Effector memory CD4-positive, alpha-beta T cell (primary cell): ENCODE results near the gene STIL.

ENCODE experiments used
- DNase-seq, 3 donors: peaks; one replicate each; pipeline ENCODE4 v3.0.0-alpha.2; 2020
- H3K27ac ChIP-seq: 2 replicates; pipeline ENCODE4 v1.7.0; 2013; ENCODE audit warnings: mild to moderate bottlenecking, low read length, moderate library complexity; ENCODE audit not compliant: insufficient read depth, poor library complexity, severe bottlenecking
- H3K27me3 ChIP-seq: replicated peaks from 2 replicates; pipeline ENCODE4 v1.7.0; 2013; ENCODE audit warnings: mild to moderate bottlenecking, low read length; ENCODE audit not compliant: insufficient read depth, control insufficient read depth, poor library complexity, severe bottlenecking
- H3K36me3 ChIP-seq: 2 replicates; pipeline ENCODE4 v1.7.0; 2013; ENCODE audit warnings: mild to moderate bottlenecking, low read length, moderate library complexity; ENCODE audit not compliant: control insufficient read depth, insufficient read depth
- H3K4me1 ChIP-seq: 2 replicates; pipeline ENCODE4 v1.7.0; 2013; ENCODE audit warnings: low read length, mild to moderate bottlenecking; ENCODE audit not compliant: control insufficient read depth, insufficient read depth, poor library complexity, severe bottlenecking
- H3K4me3 ChIP-seq: 2 replicates; pipeline ENCODE4 v1.7.0; 2013; ENCODE audit warnings: low read length, low read depth, mild to moderate bottlenecking; ENCODE audit not compliant: insufficient read depth, poor library complexity, severe bottlenecking
- H3K9me3 ChIP-seq: 2 replicates; pipeline ENCODE4 v1.7.0; 2013; ENCODE audit warnings: mild to moderate bottlenecking, low read length, moderate library complexity; ENCODE audit not compliant: control insufficient read depth

Gene STIL

GRCh38 chr1:47334765-47335435 lies 21.0 kb upstream of the STIL start:
- DNase-seq = no peak
- peak overlapping the region; percentile 84 for H3K27ac ChIP-seq

GRCh38 chr1:47333922-47334764 lies 20.2 kb upstream of the STIL start:
- DNase-seq = peak; percentile 36 to 62 (median 59)
- peaks cover 13% of the 10 kb centered on the region for H3K4me1 ChIP-seq

More at GRCh38 chr1:47334765-47335435, 21.0 kb upstream of the STIL start:
- peak overlapping the region; percentile 99 for H3K4me3 ChIP-seq
- peaks cover 13% of the 10 kb centered on the region for H3K4me1 ChIP-seq
- H3K27me3 ChIP-seq = no peaks in the 10 kb centered on the region
- H3K9me3 ChIP-seq = no peaks in the 10 kb centered on the region
- no peaks in the 10 kb centered on the region for H3K36me3 ChIP-seq

GRCh38 chr1:47333578-47333921 lies 19.6 kb upstream of the STIL start, which contains the start of gene CMPK1:
Gene CMPK1 (plus strand): TSS chr1:47333790. CDS start chr1:47333946, 156 bp downstream.
- peaks cover 13% of the 10 kb centered on the region for H3K4me1 ChIP-seq
- H3K9me3 ChIP-seq = no peaks in the 10 kb centered on the region
- H3K4me3 ChIP-seq = peak within 1 kb of the TSS; percentile 99

More at GRCh38 chr1:47333922-47334764, 20.2 kb upstream of the STIL start:
- no peaks in the 10 kb centered on the region for H3K27me3 ChIP-seq
- no peaks in the 10 kb centered on the region for H3K36me3 ChIP-seq
- H3K27ac ChIP-seq = peak overlapping the region; percentile 84
- peak overlapping the region; percentile 99 for H3K4me3 ChIP-seq
- no peaks in the 10 kb centered on the region for H3K9me3 ChIP-seq

GRCh38 chr1:47332779-47333577 lies 19.0 kb upstream of the STIL start:
- H3K4me3 ChIP-seq = peak overlapping the region; percentile 99
- no peaks in the 10 kb centered on the region for H3K36me3 ChIP-seq
- peaks cover 13% of the 10 kb centered on the region for H3K4me1 ChIP-seq

More at GRCh38 chr1:47333578-47333921, 19.6 kb upstream of the STIL start, which contains the start of gene CMPK1:
- peak; percentile 59 to 69 (median 65) for DNase-seq
- Histone ChIP-seq H3K27me3 (no peaks in the 10 kb centered on the region), H3K36me3 (no peaks in the 10 kb centered on the region), H3K27ac (peak within 1 kb of the TSS; percentile 84)

GRCh38 chr1:47331875-47332274 lies 17.9 kb upstream of the STIL start:
- DNase-seq = no peak
- Histone ChIP-seq H3K27ac (no peak overlapping the region), H3K27me3 (no peaks in the 10 kb centered on the region), H3K4me1 (peaks cover 13% of the 10 kb centered on the region), H3K4me3 (no peak overlapping the region), H3K36me3 (no peaks in the 10 kb centered on the region), H3K9me3 (no peaks in the 10 kb centered on the region)

More at GRCh38 chr1:47332779-47333577, 19.0 kb upstream of the STIL start:
- Histone ChIP-seq H3K9me3 (no peaks in the 10 kb centered on the region), H3K27me3 (no peaks in the 10 kb centered on the region), H3K27ac (peak overlapping the region; percentile 84)
- no peak for DNase-seq

- no peaks in the 10 kb centered on the region for H3K36me3 ChIP-seq
- no peak for DNase-seq
- peaks cover 12% of the 10 kb centered on the region for H3K4me1 ChIP-seq
- no peaks in the 10 kb centered on the region for H3K9me3 ChIP-seq
- H3K4me3 ChIP-seq = no peak overlapping the region
- H3K27me3 ChIP-seq = no peaks in the 10 kb centered on the region
- no peak overlapping the region for H3K27ac ChIP-seq
Observed at GRCh38 chr1:47330212-47330611, 16.3 kb upstream of the STIL start.

GRCh38 chr1:47328992-47329391 lies 15.0 kb upstream of the STIL start:
- DNase-seq = no peak
- peaks cover 6% of the 10 kb centered on the region for H3K4me1 ChIP-seq
- H3K9me3 ChIP-seq = no peaks in the 10 kb centered on the region
- H3K4me3 ChIP-seq = no peak overlapping the region
- H3K27ac ChIP-seq = no peak overlapping the region
- H3K36me3 ChIP-seq = no peaks in the 10 kb centered on the region
- H3K27me3 ChIP-seq = no peaks in the 10 kb centered on the region

- no peak for DNase-seq
- no peaks in the 10 kb centered on the region for H3K9me3 ChIP-seq
- no peak overlapping the region for H3K27ac ChIP-seq
Observed at GRCh38 chr1:47326271-47326670, 12.3 kb upstream of the STIL start.

GRCh38 chr1:47325528-47325927 lies 11.6 kb upstream of the STIL start:
- Histone ChIP-seq H3K4me1 (no peaks in the 10 kb centered on the region), H3K36me3 (no peaks in the 10 kb centered on the region), H3K27ac (no peak overlapping the region), H3K27me3 (no peaks in the 10 kb centered on the region), H3K4me3 (no peak overlapping the region), H3K9me3 (no peaks in the 10 kb centered on the region)
- no peak for DNase-seq

More at GRCh38 chr1:47326271-47326670, 12.3 kb upstream of the STIL start:
- H3K36me3 ChIP-seq = no peaks in the 10 kb centered on the region
- H3K27me3 ChIP-seq = no peaks in the 10 kb centered on the region
- H3K4me3 ChIP-seq = no peak overlapping the region
- H3K4me1 ChIP-seq = no peaks in the 10 kb centered on the region
